Measurements from ENCODE around the gene ITSN1. TPM values are rescaled to one million over a fixed set of nuclear protein-coding genes. Genes with fewer than 3 reads are reported as not detected.
"Not testable (repeated sequence)": the region's sequence is repeated elsewhere in the genome, so short reads cannot be mapped to it uniquely, and the experiment has no call there.

The ITSN1 gene
- total RNA-seq, 4 donors from 2014 or later = 31.1 to 42.5 (median 35.9) TPM

DNA sequence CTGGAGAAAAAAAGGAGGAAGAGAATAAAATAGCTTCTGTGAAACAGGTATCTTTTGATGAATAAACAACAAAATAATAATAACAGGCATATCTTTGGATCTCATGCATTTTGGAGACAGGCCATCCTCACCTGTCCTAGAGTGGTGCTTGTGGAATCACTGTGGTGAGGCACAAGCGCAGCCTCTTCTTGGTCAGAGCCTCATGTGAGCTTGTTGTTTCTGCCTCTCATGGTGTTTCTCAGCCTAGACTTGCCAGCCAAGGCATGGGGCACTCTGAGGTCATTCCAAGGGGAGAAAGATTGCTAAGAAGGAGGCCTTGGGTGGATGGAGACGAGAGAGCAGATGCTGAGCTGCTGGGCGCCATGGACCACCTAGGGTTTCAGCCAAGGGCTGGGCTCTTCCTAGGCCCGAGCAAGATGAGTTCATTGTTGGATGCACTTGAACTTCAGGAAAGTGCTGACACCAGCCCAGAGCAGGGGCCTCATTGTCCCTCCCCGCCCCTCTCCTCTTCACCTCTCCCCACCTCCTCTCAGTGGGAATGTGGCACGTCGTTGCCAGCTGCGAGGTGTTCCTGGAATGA, 223.8 kb downstream of the ITSN1 start:
- H3K27me3 ChIP-seq = no peaks in the 10 kb centered on the region
- no peak for TF ChIP-seq EP300 (IDR thresholded peaks at IDR 0.05)
- TF ChIP-seq, protein P1, sequence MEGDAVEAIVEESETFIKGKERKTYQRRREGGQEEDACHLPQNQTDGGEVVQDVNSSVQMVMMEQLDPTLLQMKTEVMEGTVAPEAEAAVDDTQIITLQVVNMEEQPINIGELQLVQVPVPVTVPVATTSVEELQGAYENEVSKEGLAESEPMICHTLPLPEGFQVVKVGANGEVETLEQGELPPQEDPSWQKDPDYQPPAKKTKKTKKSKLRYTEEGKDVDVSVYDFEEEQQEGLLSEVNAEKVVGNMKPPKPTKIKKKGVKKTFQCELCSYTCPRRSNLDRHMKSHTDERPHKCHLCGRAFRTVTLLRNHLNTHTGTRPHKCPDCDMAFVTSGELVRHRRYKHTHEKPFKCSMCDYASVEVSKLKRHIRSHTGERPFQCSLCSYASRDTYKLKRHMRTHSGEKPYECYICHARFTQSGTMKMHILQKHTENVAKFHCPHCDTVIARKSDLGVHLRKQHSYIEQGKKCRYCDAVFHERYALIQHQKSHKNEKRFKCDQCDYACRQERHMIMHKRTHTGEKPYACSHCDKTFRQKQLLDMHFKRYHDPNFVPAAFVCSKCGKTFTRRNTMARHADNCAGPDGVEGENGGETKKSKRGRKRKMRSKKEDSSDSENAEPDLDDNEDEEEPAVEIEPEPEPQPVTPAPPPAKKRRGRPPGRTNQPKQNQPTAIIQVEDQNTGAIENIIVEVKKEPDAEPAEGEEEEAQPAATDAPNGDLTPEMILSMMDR (IDR thresholded peaks at IDR 0.05) = no peak
- no peaks in the 10 kb centered on the region for H3K9me3 ChIP-seq
- no peaks in the 10 kb centered on the region for H3K4me1 ChIP-seq
- 83% methylated on average over 7 of the region's 8 CpGs for WGBS
- DNase-seq (ENCODE audit: extremely low spot score) = no peak
- no peak overlapping the region for H3K4me3 ChIP-seq
- intact Hi-C loops (cut with DNase I) = no loop called here
- H3K27ac ChIP-seq (replicated peaks in 1 of 4) = no peak overlapping the region
- H3K36me3 ChIP-seq = no peaks in the 10 kb centered on the region

DNA sequence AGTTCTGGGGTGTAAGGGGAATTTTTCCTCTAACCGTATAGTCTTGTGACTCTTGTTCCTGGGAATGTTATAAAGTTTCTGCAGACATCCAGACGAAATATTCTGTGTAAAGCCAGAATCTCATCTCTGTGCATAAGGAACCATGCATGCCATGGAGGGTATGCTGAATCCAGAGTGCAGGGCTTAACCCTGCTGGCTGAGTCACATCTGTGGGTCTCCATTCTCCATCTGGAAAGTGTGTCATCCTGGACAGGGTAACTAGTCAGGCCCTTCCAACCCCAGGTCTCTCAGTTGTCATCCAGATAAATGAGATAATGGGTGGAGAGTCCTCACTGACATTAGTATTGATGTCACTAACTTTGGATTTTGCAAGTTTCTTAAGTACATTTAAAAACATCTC, 224.5 kb downstream of the ITSN1 start:
- no peak for TF ChIP-seq EP300 (IDR thresholded peaks at IDR 0.05)
- TF ChIP-seq POLR2AphosphoS5 (IDR thresholded peaks at IDR 0.05) = no peak
- TF ChIP-seq, protein P1 (IDR thresholded peaks at IDR 0.05) = no peak
- TF ChIP-seq POLR2A (IDR thresholded peaks at IDR 0.05; ENCODE audit: low read depth) = no peak
- Histone ChIP-seq H3K36me3 (no peaks in the 10 kb centered on the region), H3K27ac (replicated peaks in 1 of 4) (no peak overlapping the region), H3K4me3 (no peak overlapping the region), H3K27me3 (no peaks in the 10 kb centered on the region), H3K4me1 (no peaks in the 10 kb centered on the region), H3K9me3 (no peaks in the 10 kb centered on the region)
- 64% methylated on average over 2 of the region's 2 CpGs for WGBS
- no peak for DNase-seq (ENCODE audit: extremely low spot score)
- intact Hi-C loops (cut with DNase I) = no loop called here

DNA sequence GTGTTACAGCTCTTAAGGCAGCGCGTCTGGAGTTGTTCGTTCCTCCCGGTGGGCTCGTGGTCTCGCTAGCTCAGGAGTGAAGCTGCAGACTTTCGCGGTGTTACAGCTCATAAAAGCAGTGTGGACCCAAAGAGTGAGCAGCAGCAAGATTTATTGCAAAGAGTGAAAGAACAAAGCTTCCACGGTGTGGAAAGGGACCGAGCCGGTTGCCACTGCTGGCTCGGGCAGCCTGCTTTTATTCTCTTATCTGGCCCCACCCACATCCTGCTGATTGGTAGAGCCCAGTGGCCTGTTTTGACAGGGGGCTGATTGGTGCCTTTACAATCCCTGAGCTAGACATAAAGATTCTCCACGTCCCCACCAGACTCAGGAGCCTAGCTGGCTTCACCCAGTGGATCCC, 225.6 kb downstream of the ITSN1 start:
- H3K36me3 ChIP-seq; H3K27ac ChIP-seq (replicated peaks in 1 of 4); H3K4me3 ChIP-seq; intact Hi-C loops (cut with DNase I); H3K9me3 ChIP-seq; DNase-seq (ENCODE audit: extremely low spot score); H3K27me3 ChIP-seq; H3K4me1 ChIP-seq: not testable (repeated sequence)
- 79% methylated on average over 13 of the region's 13 CpGs for WGBS

DNA sequence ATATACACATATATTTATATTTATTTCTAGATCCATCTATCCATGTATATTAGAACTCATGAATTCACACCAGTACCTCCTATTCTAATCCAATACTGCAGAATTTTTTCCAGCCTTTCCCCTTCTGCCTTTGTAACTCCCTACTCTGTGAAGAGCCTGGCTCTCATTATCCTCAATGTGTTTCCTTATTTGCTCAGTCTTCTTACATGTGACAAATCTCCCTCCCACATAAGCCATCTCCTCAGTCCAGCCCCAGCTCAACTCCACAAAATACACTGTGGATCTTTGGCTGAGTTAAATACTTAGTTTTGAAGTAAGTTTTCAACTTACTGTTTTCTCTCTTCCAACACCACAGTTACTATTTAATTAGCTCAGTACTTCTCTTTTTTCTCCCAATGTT, 227.6 kb downstream of the ITSN1 start:
- intact Hi-C loops (cut with DNase I) = no loop called here
- Histone ChIP-seq H3K27ac (replicated peaks in 1 of 4) (no peak overlapping the region), H3K27me3 (no peaks in the 10 kb centered on the region), H3K9me3 (no peaks in the 10 kb centered on the region), H3K36me3 (no peaks in the 10 kb centered on the region), H3K4me1 (no peaks in the 10 kb centered on the region), H3K4me3 (no peak overlapping the region)
- no peak for DNase-seq (ENCODE audit: extremely low spot score)
- no peak for TF ChIP-seq EP300 (IDR thresholded peaks at IDR 0.05)
- TF ChIP-seq POLR2AphosphoS5 (IDR thresholded peaks at IDR 0.05) = no peak
- TF ChIP-seq, protein P1 (IDR thresholded peaks at IDR 0.05) = no peak
- no peak for TF ChIP-seq POLR2A (IDR thresholded peaks at IDR 0.05; ENCODE audit: low read depth)

DNA sequence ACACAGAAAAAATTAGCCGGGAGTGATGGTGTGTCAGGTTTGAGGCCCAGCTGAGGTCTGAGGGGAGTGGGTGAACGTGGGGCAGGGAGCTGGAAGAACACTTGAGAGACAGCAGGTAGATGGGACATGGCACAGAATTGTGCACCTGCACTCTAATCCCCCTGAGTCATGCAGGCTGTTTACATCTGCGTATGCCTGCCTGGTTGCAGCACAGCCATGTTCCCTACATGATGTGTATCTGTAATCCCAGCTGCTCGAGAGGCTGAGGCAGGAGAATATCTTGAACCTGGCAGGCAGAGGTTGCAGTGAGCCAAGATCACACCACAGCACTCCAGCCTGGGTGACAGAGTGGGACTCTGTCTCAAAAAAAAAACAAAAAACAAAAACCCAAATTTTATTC, 228.5 kb downstream of the ITSN1 start:
- no peak for TF ChIP-seq EP300 (IDR thresholded peaks at IDR 0.05)
- TF ChIP-seq POLR2A (IDR thresholded peaks at IDR 0.05; ENCODE audit: low read depth) = no peak
- no peaks in the 10 kb centered on the region for H3K36me3 ChIP-seq
- WGBS = 100% methylated on average over 4 of the region's 4 CpGs
- no peak overlapping the region for H3K4me3 ChIP-seq
- H3K27ac ChIP-seq (replicated peaks in 1 of 4) = no peak overlapping the region
- H3K9me3 ChIP-seq = no peaks in the 10 kb centered on the region
- no peaks in the 10 kb centered on the region for H3K4me1 ChIP-seq
- intact Hi-C loops (cut with DNase I) = no loop called here
- no peak for DNase-seq (ENCODE audit: extremely low spot score)
- no peaks in the 10 kb centered on the region for H3K27me3 ChIP-seq

DNA sequence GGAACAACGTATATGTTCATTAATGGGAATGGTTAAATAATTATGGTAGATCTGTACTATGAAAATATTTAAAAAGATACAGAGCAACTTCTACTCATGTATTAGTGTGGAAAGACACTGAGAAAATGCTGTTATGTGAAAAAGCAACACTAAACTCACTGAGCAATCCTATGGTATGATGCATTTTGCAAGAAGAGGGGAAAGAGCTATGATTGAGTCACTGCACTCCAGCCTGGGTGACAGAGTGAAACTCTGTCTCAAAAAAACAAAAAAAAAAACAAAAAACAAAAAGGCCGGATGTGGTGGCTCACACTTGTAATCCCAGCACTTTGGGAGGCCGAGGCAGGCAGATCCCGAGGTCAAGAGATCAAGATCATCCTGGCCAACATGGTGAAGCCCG, 228.9 kb downstream of the ITSN1 start:
- Histone ChIP-seq H3K36me3 (no peaks in the 10 kb centered on the region), H3K27ac (replicated peaks in 1 of 4) (no peak overlapping the region), H3K4me3 (no peak overlapping the region), H3K27me3 (no peaks in the 10 kb centered on the region), H3K9me3 (no peaks in the 10 kb centered on the region), H3K4me1 (no peaks in the 10 kb centered on the region)
- WGBS = 87% methylated on average over 5 of the region's 5 CpGs
- intact Hi-C loops (cut with DNase I) = no loop called here
- TF ChIP-seq EP300 (IDR thresholded peaks at IDR 0.05) = no peak
- no peak for TF ChIP-seq POLR2A (IDR thresholded peaks at IDR 0.05; ENCODE audit: low read depth)
- TF ChIP-seq POLR2AphosphoS5 (IDR thresholded peaks at IDR 0.05) = no peak
- TF ChIP-seq, protein P1 (IDR thresholded peaks at IDR 0.05) = no peak
- DNase-seq (ENCODE audit: extremely low spot score) = no peak

Measured in esophagus muscularis mucosa (tissue), 4 donors.